HG03175 (cell line): ENCODE measurements around the gene CDYL.

ENCODE experiments used
- ATAC-seq: cut with Tn5 transposase; IDR thresholded peaks from one replicate; pipeline ENCODE4 v1.9.1; 2021; ENCODE audit warnings: mild to moderate bottlenecking, moderate library complexity; ENCODE audit not compliant: unreplicated experiment

Gene CDYL

GRCh38 chr6:4931530-4932227, 155.5 kb downstream of the CDYL start:
- no peak for ATAC-seq

DNA sequence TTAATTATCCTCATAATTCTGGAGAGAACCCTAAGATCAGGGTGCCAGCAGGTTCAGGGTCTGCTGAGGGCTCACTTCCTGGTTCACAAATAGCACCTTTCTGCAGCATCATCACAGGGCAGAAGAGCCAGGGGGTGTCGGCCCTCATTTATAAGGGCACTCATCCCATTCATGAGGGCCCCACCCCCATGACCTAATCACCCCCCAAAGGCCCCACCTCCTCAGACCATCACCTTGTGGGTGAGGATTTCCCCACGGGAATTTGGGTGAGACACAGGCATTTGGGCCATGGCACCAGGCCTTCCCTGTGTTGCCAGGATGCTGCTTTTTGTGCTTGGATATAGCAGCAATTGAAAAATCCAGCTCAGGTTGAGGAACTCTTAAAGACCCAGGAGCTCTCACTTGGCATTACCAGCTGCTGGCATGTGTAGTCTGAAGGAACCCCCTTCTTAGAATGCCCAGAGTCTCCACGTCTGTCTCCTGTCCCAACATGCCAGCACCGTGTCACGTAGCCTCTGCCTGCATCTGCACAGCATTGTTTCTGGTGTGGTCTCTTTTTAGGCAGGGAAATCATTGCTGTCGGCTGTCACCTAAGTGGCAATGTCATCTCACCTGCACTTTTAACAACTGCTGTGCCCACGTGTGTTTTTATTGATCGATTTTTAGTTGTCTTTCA, 156.2 kb downstream of the CDYL start:
- ATAC-seq: no peak

DNA sequence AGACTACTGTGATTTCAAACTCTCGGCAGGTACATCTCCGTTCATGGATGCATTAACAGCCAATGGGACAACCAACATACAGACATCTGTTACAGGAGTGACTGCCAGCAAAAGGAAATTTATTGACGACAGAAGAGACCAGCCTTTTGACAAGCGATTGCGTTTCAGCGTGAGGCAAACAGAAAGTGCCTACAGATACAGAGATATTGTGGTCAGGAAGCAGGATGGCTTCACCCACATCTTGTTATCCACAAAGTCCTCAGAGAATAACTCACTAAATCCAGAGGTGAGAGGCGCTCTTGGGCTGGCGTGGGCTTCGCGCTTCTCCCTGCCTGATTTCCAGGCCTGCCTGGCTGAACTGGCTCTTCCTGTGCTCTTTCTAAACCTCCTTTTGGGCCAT, 159.3 kb downstream of the CDYL start:
- ATAC-seq: no peak

DNA sequence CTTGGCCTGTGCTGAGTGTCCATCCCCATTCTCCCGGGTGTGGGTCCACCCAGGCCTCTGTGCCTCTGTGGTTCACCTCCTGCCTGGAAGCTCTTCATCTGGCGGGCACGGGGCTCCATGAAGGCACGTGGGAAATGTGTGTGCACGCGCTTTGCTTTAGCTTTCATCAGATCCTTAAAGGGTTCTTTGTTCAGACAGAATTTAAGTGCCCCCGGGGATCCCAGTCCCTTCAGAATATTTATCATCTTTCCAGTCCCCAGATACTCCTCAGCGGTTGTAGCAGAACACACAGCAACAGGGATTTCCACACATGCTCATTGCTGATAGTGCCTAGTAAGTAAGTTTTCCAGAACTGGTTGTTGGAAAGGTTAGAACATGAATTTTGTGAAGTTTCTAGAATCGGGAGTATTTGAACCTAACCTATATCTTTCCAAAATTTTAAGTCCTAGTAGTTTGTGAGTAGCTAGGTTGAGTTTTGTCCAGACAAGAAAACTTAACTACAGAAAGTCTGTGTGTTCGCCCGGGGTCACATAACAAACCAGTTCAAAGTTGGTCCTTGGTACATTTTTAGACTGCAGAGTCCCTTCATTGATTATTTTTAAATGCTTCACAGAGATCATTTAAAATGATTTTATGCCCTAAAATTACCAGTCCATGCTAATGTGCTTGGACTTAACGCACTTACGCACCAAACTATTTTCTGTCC, 159.9 kb downstream of the CDYL start:
- no peak for ATAC-seq

- ATAC-seq: no peak
Measured at GRCh38 chr6:4936681-4937041, 160.5 kb downstream of the CDYL start.

GRCh38 chr6:4937414-4937813, 161.2 kb downstream of the CDYL start:
- ATAC-seq: no peak

- no peak for ATAC-seq
Measured at GRCh38 chr6:4939241-4939640, 163.0 kb downstream of the CDYL start.

DNA sequence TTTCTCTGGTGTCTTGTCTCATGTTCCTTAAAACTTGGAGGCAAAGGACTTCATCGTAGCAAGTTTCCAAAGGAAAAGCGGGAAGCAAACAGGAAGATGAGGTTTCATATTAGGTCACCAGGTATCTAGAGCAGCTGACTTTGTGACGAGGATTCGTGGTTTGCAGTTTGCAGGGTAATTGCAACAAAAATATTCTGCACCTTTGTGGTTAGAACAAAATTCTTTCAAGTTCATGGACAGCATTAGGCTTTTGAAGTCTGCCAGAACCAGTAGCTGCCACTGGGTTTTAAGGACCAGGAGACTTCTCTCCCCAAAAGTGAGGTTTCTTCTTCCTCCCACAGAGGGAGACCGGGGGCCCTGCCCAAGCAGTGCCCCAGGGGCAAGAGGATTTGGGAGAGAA, 164.2 kb downstream of the CDYL start:
- no peak for ATAC-seq

DNA sequence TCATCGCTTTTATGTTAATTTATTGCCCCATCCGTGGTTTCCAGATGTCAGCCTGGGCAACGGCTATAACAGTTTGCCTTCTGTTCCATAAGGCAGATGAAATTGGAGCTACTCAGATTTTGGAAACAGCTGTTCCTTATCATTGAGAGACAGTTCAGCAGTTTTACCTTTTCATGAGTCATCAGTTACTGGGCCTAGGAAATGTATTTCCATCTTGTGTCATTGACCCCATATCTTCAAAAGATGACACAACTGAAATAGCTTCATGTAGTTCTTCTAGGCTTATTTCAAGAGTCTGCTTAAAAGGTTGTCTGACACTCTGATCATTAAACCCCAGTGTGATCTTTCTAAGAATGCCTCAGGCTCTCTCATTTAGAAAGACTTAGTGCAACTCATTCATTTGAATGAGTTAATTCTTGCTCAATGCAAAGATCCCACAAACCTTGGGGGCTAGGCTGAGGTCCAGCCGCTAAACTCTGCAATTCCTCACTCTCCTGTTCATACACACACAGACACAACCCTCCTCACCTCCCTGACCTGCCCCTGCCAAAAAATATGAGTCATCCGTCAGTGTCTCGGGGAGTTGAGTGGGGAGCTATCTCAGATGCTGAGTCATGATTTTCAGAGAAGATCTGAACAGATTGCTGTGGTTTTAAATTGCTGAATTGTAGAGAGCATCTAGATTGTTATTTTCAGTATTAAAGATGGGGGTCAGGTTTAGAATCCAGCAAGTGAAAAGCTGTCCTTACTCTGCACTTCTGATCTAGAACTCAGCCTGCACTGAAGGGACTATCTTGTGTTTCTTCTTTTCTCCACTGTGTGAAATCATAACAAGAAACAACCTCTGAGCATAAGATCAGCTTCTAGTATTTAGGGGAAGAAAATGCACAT, 165.8 kb downstream of the CDYL start:
- ATAC-seq: no peak

GRCh38 chr6:4942673-4943009, 166.4 kb downstream of the CDYL start:
- ATAC-seq: no peak

GRCh38 chr6:4943716-4944115, 167.5 kb downstream of the CDYL start:
- ATAC-seq: no peak

DNA sequence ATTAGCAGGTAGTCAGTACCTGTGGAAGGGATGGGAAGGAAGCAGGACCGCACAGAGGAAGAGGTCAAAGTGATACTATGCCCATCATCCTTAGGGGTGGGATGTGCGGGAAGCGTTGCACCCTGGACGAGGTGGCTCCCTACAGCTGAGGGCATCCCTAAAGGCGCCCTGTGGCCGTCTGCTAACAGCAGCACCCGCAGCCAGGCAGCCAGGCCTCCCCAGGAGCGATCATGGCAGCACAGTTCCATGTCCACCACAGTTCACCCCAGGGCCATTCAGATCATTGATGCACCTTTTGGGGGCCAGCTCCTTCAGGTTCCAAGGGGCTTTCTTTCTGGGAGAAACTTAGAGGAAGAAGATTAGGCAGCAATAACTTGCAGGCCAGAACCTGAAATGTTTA, 168.1 kb downstream of the CDYL start:
- ATAC-seq: no peak

DNA sequence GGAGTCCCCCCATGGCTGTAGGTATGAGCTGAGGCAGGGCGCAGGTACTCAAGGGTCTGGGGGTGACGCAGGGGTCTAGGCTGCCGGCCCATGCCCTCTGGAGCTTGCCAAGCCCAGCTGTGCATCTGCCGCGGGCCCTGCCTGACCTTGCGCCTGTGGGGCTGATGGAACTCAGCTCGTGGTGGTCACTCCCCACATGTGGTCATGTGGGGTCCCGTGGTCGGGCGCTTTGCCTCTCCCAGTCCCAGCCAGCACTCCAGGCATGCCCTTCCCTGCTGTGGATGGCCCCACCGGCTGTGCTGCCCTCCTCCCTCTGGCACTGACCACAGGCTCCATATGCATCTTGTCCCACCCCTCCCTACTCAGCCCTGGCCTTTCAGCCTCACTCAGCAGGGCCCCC, 170.3 kb downstream of the CDYL start:
- no peak for ATAC-seq

DNA sequence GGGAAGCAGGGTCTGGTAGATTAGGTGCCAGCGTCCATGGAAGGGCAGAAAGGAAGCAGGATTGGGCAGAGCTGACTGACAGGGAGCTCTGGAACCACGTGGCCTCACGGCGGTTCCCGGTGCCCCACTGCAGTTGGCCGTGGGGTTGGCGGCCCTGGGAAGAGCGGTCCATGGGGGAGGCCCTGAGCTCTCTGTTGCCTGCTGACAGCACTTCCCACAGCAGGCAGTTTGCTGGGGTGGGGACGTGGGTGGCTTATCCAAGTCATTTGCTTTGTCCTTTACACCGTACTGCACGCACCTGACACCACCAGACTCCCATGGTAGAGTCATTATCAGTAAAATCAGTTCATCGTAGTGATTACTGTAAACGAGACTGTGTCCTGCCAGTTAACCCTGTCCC, 171.5 kb downstream of the CDYL start:
- ATAC-seq: no peak

DNA sequence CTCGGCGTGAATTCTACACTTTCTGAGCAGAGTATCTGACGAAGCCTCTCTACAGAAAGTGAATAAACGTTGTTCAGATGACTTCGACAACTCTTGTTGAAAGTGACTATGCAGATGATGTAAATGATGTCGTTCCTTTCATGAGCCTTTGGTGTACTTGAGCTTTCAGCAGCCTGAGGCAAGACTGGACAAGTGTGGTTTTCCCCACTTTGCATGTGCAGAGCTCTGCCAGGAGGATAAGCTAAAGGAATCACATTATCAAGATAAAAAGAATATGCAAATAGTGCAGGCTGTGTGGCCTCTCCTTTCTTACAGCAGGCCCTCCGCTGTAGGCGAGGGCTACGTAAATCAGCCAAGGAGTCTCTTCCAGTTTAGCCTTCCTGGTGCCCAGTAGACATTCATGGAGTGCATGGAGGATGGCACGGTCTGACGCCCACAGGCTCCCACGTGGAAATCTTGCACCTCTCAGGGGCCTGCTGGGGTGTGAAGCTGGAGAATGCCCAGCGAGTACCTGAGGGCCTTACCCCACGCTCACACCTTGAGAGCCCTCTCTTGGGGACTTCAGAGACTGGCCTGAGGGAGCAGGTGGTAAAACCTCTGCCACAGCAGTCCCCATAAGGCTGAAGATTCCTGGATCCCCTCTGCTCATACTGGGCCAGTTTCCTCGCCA, 172.7 kb downstream of the CDYL start:
- no peak for ATAC-seq

DNA sequence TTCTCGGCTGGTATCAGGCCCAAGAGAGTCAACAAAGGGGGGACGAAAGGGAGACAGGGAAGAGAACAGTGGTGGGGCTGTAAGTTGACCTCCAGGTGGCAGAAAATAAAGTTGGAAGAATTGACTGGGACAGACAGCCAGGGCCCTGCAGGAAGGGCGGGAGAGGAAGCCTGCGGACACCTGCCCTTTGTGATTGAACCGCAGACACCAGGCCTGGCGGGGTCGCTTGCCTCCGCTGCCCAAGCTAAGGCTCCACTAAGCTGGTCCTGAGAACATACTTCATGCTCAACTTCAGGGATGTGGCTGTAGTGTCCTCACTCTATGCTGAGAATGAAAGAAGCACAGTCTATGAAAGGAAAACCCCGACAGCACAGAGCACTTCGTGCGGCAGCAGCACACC, 173.9 kb downstream of the CDYL start:
- ATAC-seq: no peak

- ATAC-seq: no peak
Measured at GRCh38 chr6:4950836-4951533, 174.8 kb downstream of the CDYL start.

DNA sequence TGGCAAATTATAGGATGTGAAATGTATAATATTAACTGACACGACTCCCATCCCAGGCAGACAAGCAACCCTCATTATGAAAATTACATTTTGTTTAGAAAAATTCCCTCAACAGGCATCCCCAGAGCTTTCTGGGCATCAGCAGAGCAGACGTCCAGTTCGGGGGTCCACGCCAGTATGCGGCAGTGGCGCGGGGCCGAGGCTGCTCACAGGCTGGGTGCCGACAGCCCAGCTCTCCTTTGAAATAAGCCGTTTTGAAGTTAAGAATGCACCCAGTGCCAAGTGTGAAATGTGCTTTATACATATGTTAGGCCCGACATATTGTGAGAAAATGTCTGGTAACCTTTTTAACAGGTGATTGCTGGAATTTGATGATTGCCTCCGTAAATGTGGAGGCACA, 177.2 kb downstream of the CDYL start:
- ATAC-seq: no peak

DNA sequence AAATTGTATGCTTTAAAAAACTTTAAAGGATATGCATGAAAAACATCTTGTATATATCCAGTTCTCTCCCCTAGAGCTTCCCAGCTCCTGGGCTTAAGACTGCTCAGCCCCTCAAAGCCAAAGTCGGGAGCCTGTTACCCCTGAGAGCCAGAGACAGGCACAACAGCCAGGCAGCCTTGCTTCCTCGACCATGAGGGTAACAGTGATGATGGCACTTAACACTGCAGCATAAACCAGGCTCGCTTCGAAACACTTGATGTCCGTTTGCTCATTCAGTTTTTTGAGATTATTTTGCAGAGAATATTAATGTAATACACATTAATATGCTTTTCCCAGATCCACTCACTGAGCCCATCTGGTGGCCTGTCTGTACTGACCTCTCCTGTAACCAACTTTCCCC, 180.4 kb downstream of the CDYL start:
- ATAC-seq: no peak

DNA sequence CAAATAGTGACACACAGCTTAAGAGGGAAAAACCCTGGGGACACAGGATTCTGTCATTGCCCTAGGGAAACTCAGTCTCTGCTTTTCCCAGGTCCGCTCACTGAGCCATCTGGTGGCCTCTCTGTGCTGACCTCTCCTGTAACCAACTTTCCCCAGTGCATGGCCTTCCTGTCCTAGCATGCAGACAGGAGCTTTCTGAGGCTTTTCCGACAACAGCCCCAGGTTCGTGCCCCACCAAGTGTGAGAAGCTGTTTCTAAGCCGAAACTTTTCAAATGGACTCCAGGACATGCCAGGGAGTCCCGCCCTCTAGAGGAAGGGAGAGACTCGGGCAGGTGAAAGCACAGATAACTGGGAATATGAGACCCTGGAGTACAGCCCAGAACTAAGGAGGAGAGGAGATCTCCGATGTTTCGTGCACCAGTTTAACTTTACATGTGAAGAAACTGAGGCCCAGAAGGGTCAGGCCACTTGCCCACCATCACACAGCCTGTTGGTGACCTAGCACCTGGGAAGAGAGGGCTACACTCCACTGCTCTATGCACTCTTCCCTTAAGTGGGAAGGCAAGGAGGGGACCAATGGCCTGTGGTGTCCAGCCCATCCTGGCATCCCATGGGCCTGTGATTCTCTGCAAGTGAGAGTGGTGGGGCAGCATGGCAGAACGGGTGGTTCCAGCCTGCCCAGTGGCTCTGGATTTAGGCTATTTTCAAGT, 181.5 kb downstream of the CDYL start:
- no peak for ATAC-seq
